Fibroblast of skin of left biceps (primary cell): ENCODE measurements around the gene LMNTD1.

Experiments
- DNase-seq, 2 experiments: peaks; one replicate each; pipeline ENCODE4 v3.0.0-alpha.2; 2013; ENCODE audit warnings: low read depth in 2 of 2

Gene LMNTD1

DNA sequence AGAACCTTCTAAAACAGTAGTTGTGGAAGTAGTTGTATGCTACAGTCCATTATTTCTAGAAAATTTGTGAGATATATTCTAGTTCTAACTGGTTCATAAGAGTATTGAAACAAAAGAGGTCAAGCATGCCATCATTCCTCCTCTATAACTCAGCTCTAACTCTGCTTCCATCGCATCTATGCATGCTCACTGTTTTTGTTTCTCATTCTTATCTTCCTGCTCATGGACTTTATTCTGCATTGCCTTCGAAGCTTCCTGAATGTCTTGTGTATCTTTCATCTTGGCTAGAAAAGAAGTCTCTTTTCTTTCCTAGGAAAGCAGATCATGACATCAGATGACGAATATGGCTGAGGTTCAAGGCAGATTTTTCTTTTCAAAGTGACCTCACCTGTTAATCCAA lies 402 bp downstream of the LMNTD1 start:
- peak in 1 of 2 experiments; percentile 17 for DNase-seq

DNA sequence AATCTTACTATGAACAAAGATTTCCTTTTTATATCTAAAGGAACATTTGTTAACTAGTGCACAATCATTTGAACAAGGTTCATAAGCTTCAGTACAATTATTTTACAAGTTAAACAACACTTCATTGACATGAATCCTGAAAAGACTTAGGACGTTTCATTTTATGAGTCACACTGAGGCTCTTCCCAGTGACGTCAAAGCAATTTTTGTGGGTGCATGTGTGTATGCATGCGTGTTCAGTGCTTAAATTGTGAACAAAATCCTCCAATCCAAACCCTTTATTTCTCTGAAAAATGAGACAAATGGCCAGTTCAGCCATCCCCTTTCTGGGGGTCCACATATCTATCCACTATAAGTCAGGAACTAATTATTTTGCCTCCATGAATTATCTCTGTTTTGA lies 2.9 kb downstream of the LMNTD1 start:
- no peak for DNase-seq

DNA sequence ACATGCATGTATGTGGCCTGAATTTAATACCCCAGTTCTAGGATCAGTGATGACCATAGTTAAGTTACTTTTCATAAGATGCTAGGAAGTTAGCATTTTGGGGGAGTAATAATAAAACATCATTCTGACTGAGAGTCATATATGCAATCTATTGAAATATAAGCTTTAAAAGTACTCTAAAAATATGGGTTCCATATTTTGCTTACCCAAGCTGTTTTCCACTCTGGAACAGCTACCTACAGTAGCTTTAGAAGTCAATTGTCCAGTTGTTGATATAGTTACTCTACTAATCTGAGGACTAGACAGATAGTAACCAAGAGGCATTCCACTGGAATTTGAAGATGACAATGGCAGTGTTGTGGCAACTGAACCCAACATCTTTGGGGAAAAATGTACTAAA lies 4.0 kb downstream of the LMNTD1 start:
- DNase-seq = no peak

DNA sequence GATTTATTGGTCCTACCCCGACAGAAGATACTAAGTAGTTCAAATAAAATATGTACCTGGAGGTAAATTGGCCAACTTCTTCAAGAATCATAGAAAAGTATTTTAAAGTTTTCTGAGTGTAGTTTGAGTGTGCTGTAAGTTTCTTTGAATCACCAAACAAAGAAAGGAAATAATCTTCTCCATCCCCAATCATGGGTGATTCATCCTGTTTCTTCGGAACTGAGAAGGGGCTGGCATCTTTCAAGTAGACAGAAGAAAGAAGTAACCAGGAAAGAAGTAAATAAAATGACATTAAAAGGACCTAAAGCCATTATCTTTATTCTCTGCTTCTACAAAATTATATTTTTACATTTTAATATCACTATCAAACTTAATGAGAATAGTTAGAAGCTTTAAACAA lies 6.8 kb downstream of the LMNTD1 start:
- no peak for DNase-seq

DNA sequence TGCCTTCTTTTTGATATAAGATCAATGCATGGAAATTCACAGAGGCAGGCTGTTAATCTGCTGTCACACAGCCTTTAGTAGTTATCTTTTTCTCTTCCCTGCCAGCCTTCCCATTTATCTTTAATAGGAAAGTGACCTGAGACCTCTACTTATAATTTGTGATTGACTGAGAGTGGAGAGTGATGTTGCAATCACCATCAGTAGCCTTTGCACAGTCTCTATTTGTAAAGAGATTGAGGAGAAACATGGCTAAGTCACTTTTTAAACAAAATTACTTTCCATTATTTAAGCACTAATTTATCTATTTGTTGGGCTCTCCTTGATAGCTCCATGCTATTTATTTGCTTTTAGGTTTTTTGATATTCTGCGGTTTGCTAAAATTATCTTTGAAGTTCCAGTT lies 19.9 kb downstream of the LMNTD1 start:
- no peak for DNase-seq

DNA sequence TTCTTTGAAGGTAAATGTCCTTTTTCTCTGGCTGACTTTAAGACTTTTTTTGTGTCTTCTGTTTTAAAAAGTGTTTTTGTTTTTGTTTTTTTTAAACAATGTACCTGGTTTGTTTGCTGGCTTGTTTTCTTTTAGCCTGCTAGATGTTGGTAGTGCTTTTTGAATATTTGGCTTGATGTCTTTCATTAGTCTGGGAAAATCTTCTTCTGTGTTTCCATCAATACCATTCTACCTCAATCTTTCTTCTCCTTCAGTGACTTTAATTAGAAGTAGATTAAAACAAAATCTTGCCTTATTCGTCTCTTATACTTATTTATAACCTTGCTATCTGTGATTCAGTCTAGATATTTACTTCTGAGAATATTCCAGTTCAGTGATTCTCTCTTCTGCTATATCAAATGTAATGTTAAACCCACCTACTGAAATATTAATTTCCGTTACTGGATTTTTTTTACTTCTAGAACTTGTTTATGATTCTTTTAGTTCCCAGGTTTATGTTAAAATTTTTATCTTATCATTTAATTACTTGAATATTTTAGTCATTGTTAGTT lies 21.5 kb downstream of the LMNTD1 start:
- no peak for DNase-seq

DNA sequence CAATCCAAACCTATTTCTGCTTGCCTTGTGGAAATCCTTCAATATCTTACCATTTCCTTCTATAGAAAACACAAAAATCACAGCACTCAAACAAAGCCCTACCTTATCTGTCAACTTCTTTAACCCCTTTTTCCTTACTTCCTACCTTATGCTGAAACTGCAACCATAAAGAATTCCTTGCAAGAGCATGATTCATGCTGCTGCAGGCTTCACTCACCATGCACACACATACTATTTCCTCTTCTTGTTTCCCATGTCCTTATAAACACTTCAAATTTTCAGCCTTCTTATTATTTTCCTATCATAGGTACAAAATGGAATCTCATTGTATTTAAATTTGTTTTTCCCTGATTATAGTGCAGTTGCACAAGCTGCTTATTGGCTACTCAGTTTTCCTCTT lies 23.3 kb downstream of the LMNTD1 start:
- DNase-seq = no peak

DNA sequence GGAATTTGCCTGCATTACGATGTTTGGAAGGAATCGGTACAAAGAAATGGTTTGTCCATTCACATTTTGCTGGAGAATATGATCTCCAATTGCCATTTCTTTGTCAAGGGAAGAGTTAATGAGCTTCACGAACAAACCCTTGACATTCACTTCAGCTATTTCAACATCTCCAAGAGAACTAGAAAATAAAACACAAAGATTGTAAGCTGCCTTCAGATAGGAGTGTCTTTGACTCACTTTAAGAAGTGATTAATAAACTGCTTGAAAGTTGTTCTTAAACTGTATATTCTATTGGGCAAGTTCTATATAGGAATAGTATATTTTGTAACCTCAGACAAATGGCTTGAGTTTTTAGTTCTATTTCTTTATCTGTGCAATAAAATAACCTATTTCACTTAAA lies 26.3 kb downstream of the LMNTD1 start:
- DNase-seq = no peak

DNA sequence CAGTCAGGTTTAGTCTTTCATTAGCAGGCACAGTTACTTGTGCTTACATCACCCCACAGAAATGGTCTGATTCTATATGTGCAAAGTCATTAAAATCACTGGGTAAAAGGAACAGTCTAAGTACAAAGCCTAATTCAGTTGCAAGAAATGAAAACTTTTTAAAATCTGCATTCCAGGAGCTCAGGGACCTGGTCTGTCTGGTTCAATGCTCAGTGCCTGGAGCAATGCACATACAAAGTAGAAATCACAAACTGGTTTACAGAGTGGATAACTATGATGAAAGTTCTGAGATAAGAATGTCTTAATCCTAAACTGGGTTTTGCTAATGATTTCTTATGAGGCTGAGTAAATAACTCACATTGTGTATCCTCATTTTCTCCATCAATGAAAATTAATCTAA lies 28.7 kb downstream of the LMNTD1 start:
- no peak for DNase-seq

DNA sequence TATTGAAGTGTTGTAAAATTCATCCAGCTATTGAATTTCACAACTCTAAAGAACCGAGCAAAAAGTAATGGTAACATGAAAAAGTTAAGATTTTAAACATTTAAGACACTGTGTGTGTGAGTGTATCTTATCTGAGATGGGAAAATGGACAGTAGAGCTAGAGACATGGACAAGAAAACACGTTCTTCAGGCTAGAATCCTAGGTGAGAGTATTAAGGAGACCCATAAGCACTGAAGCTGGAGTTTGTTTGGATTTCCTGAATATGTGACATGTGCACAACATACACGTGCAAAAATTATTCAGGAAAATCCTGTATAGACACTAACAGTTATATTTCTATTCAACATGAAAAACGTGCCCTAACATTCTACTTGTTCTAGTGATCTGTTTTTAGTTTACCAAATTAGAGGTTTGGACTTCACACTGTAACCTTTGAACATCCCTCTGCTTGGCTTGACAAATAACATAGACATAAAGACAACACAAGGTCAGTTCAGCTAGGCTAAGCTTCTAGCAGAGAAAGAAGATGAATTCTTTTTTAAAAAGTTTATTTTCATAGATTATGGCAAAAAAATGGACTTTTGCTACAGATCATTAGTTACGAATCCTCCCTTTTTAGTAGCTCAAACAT lies 31.3 kb downstream of the LMNTD1 start:
- DNase-seq = no peak

DNA sequence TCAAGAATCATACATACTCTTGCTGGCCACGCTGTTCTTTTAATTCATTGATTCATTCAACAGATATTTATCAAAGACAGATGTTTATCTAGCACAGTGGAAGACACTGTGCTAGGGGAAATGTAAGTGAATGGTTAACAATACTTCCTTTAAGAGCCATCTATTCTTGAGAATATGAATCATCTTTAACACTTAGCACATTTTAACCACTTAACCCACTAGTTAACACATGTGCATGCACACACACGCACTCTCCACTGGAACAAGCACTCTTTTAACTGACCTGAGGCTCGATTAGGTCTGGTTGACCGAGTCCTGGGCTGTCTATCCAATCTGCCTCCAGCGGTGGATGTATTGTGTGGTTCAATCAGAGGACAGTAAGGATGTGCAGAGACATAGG lies 34.6 kb downstream of the LMNTD1 start:
- peak; percentile 81 to 84 for DNase-seq

DNA sequence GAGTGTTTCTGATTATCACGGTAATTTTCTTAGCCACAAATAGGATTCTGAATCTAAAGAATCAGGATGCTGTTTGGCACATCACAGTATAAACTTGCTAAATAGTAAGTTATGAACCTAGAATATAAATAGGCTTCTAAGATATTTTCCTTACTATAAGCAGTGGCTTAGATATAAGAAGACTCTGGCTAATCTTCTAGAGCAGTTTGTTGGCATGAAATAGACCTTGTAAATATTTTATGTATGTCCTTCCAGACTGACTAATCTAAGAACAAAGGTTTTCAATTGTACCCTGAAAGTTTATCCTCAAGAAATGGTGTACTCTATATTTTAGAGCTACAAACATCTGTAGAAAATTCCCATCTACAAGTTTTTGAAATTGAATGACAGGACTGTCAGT lies 48.3 kb downstream of the LMNTD1 start:
- no peak for DNase-seq

DNA sequence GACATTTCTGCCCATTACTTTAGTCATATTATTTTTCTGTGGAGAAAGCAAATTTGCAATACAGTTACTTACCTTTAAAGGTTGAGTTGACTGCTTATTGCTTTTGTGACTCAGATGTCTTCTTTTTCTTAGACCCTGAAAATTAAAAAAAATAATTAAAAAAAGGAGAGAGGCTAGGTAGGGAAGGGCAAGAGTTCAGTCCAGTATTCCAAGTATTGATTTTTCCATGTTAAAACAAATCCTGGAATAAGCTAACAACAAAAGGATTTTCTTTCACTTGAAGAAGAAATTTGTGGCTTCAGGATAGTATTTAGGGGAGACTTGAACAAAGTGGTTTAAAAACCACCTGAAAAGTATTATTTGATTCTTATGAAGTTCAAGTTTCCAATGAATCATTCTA lies 49.4 kb downstream of the LMNTD1 start:
- DNase-seq = no peak

DNA sequence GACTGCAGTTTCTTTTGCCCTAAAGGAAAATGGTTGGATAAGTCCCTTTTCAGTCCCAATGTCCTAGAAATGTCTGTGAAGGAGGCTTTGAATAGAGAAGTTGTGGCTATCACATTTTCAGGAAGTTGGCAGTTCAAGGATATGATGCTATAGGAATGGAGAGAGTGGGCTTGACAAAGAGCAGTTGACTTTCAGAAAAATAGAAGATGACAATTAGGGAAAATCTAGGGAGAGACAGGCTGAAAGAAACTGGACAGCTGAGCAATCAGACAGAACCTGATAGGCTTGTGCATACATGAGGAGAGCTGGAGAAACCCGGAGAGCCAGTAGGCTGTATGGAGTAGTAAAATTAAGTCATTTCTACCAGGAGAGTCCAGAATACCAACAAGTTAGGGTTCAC lies 50.5 kb downstream of the LMNTD1 start:
- DNase-seq = no peak

DNA sequence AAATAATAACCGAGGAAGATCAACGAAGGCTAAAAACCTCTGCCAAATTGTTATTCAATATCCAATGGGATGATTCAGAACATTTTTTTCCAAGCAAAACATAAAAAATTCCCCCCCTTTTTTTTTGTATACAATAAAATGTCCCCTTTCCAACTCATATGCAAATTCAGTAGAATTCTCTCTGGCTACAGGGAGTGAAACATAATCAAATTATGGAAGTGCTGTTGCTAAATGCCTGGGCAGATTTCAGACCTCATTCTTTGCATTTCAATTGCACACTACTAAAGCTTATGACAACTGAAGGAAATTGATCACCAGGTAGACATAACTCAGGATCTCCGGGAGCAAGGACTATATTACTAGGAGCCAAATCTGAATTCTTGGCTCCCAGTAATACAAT lies 51.0 kb downstream of the LMNTD1 start:
- no peak for DNase-seq

DNA sequence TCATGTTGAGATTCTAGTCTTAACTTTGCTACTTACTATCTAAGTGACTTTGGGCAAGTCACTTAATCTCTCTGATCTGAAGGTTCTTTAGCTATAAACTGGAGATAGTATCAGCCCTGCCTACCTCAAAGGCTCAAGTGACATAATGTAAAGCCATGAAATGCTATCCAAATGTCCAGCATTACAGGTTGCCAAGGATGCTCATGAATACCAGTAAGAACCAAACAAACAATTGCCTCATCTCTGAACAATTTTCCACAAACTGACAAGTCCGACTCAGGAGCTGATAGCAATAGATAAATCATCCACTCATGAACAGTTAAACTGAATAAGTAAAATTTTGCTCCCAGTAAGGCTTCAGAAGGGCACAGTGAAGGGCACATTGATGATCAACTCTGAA lies 51.5 kb downstream of the LMNTD1 start:
- DNase-seq = no peak

DNA sequence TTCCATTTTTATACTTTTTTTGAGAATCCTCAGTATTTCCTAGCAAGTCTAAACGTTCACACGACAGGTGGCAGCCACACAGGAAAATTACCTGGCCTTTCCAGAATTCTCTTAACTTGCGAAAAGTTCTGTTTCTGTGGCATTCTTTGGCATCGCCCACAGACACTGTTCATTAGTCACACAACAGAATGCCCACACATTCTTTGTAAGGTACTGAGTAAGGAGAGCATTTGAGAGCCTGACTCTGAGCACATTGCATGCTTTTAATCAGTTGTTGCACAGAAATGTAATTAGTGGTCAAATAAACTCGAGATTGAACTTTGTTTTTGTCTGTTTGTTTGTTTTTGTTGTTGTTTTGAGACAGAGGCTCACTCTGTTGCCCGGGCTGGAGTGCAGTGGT lies 52.4 kb downstream of the LMNTD1 start:
- DNase-seq = no peak

DNA sequence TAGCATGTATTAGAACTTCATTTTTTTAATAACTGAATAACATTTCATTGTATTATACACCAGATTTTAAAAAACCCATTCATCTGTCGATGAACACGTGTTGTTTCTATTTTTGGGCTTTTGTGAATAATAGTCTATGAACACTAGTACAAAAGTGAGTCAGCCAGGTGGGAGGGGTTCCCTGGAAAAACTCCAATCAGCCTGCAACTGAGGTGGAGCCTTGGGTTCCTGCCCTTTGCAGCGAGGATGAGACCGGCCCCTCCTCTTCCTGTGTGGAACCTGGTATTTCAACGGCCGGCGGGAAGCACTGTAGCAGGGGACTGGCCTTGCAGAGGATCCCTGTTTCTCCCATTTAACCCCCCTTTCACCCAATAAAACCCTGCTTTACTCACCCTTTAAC lies 56.1 kb downstream of the LMNTD1 start:
- no peak for DNase-seq

DNA sequence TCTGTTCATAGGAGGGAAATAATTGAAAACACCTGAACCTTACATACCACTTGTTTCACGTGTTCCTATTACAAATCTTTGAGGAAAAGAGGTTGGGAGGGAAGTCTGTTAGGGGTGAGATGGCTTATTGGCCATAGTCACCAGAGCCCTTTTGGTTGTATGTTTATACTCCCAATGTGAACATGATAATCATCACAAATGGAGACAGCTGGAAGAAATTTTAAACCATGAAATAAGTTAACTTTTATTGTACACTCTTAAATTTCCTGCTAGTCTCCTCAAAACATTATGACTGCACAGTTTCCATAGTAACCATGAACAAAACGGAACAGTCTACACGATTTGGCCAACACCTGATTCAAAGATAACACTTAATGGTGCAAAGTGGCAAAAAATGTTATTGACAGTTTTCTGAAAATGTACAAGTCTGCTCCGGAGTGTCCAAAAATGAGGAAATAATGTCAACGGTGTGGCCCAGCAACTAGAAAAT lies 56.9 kb downstream of the LMNTD1 start:
- DNase-seq = peak; percentile 64 to 71

DNA sequence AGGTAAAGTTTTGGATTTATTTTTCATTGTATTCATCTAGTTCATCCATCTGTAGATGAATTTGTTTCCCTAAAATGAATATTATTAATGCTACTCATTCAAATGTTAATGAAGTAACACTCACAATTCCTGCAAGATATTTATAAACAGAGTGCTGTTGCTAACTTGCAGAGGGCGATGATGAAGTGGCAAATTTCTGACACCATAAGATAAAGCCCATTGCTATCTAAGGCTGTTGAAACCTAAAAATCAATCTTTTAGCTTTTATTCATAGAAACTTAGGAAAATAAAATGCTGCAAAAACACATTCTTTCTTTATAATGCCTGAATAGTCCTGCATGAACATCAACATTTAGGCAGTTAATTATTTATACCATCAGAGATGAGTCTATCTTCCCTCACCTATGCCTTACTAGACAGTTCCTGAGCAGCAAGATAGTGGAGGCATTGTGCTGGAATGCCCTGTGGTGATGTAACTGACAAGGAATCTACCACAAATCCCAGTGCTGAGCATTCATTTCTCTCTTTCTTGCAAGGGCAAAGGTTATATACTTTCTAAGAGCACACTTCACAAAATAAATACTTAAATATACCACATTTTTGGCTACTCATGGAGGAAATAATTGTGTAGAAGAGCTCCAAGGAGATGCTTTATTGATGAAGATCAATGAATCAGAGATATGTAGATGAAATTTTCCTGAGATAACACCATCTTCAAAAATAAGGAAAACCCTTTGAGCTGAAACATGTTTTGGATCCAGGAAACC lies 57.6 kb downstream of the LMNTD1 start:
- DNase-seq = peak; percentile 75 to 77

DNA sequence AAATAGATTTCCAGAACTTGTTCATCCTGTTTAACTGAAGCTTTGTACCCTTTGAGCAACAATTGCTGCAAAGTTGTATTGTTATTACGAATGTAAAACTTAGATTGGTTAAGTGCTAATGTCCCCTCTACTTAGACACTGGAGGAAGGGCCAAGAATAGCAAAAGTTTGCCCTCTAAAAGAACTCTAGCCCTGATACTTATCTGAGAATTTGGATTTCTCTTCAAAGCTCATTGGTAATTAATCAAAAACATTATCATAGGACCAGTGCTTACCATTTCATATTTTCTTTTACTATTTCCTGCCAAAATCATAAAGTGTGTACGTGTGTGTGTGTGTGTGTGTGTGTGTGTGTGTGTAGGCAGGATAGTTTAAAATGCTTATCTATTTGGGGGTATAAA lies 58.2 kb downstream of the LMNTD1 start:
- DNase-seq = no peak

DNA sequence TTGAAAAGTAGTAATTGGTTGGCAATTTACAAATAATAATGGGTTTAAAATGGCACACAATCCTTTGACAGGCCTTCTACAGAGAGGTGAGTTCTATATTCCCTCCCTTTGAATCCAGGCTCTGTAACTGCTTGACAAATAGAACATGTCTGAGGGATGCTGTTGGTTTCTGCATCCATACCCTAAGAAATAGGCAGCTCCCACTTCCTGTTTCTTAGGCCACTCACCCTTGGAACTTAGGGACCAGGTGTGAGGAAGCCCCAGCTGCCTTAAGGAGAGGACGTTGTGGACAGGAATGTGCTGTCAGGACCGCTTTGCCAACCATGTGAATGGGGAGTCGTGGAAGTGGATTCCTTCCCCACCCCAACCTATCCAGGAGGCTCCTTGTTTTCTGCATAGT lies 59.4 kb downstream of the LMNTD1 start:
- no peak for DNase-seq
